Activated CD4-positive, alpha-beta T cell treated with anti-CD3 and anti-CD28 coated beads for 24 hours (primary cell): ENCODE results near the gene CAMK2A.

Experiments used
- DNase-seq, 2 donors: peaks; one replicate each; pipeline ENCODE4 v3.0.0-alpha.2; 2020; ENCODE audit warnings: low read depth in 2 of 2

The CAMK2A gene

GRCh38 chr5:150211156-150212030 is 78.2 kb downstream of the CAMK2A start:
- no peak for DNase-seq

DNA sequence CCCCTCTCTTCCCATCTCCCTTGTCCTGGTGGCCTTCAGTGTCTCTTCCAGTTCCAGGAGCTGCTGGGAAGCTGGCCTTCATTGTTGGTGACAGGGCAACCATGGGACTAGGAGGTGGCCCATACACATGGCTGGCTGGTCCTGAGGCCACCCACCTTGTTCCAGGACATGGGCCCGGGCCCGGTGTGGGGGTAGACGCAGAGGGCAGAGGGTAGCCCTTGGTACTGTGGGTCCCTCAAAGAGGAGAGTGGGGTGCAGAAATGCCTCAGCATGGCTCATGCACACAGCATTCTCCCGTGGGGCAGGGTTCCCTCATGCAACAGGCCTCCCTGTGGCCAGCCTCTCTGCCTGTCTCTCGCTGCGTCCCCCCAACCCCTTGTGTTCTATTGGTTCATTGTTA is 78.9 kb downstream of the CAMK2A start:
- DNase-seq, result no peak

DNA sequence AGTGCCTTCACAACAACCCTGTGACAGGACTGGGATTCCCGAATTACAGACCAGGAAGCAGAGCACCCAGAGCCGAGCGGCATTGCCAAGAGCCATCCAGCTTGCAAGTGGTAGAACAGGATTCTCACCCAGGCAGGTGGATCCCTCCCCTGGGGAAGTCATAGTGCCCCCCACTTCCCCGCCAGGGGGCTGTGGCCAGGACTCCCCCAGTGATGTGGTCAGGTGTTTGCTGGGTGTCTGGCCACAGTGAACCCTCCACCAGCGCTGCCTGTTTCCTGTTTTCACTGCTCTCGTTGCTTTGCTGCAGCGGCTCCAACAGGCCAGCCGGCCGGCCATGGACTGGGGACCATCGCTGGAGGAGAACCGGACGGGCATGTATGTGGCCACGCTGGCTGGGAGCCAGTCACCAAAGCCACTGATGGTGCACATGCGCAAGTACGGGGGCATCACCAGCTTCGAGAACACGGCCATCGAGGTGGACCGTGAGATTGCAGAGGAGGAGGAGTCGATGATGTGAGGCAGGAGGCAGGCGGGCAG is 80.4 kb downstream of the CAMK2A start:
- no peak for DNase-seq

DNA sequence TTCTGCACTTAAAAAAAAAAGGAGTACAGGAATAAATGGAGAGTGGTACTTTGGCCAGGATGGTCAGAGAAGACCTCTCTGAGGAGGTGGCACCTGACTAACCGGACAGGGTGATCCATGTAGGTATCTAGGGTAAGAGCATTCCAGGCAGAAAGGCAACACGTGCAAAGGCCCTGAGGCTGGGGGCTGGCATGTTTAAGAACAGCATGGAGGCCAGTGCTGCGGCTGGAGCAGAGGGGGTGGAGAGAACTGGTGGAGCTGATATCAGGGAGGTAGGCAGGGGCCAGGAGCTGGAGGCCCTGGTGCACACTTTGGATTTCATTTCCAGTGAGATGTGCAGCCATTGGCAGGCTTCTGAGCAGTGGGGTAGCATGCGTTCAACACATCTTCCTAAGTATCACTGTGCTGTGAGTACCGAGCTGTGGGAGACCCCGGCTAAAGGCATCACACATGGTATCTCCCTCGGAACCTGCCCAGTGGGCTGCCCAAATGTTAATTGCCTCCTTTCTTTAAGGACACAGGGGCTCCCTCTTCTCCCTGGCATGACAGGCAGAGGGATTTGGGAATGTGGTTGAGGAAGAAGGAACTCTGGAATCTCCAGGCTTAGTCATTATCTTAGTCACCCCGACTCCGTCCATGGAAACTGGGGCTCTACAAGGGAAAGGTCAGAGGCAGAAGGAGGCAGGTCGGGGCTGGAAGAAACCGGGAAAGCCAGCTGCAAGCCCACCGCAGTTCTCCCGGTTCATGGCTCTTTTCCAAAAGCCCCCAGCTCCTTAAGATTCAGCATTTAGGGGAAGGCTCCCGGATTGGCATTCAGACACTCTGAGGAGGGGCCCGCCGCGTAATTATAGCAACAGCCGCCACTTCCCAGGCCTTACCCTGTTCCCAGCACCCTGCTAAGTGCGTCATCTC is 81.1 kb downstream of the CAMK2A start:
- no peak for DNase-seq

- no peak for DNase-seq
Observed at GRCh38 chr5:150206779-150207115, 82.8 kb downstream of the CAMK2A start.

DNA sequence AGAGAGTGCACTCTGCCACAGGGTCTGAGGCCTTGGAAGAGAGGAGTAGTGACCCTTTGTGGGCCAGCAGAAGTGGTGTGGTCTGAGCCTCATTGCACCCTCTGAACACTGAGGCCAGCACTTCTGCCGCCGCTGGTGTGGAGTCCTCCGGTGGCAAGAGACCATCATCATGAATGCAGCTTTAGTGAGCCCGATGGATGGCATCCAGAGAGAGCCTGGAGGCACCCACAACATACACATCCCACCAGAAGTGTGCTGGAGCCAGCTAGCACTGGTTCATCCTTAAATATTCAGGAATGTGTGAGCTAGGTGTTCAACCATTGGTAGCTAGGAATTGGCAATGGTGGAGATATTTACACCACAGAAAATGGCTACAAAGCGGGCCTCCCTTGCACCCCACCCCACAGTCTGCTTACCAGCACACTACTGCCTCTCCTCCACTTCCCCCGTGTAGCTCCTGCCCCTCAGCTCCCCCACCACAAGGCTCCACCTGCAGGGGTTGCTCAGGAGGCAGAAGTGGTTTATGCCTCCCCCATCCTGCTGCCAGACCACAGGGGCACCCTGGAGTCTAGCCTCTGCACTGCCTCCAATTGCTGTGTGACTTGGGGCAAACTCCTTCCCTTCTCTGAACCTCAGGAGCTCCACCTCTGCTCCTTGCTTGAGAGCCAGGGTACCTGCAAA is 83.3 kb downstream of the CAMK2A start:
- no peak for DNase-seq

DNA sequence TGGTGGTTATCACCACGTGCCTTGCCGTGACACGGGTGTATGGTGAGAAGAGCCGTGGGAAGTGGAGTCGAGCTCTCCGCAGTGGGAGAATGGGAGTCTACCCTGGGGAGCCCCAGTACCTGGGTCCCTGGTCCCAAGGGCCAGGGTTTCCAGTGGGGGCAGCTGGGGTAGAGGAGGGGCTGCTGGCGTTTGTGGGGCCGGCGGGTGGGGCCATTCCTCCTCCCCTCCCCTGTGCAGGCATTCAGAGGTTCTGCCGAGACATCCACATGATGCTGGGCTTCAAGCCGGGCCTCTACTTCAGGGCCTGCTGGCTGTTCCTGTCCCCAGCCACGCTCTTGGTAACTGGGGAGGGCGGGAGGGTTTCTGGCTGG is 85.0 kb downstream of the CAMK2A start:
- no peak for DNase-seq

DNA sequence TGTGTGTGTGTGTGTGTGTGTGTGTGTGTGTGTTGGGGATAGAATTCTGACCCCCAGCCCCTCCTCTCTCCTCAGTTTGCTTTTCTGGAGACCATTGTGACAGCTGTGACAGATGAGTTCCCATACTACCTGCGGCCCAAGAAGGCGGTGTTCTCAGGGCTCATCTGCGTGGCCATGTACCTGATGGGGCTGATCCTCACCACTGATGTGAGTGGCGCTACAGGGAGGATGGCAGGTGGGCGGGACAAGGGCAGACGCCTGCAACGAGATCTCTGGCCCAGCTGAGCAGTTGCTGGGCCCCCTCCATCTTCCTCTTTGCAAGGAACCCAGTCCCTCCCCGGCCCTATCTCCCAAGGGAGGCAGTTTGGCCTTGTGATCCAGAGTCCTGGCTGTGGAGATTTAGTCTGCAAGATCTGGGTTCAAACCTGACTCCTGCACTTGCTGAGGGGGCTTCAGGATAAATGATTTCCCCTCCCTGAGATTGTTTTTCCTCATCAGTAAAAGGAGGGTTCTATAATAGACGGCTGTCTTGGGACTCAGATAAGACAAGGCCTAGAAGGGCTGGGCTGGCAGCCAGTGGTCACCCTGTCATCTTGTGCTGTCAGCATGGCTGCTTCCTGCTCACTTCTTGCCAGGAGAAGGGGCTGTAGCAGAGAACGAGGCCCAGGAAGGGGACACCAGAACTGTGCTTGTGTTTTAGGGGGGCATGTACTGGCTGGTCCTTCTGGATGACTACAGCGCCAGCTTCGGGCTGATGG is 85.6 kb downstream of the CAMK2A start:
- no peak for DNase-seq

DNA sequence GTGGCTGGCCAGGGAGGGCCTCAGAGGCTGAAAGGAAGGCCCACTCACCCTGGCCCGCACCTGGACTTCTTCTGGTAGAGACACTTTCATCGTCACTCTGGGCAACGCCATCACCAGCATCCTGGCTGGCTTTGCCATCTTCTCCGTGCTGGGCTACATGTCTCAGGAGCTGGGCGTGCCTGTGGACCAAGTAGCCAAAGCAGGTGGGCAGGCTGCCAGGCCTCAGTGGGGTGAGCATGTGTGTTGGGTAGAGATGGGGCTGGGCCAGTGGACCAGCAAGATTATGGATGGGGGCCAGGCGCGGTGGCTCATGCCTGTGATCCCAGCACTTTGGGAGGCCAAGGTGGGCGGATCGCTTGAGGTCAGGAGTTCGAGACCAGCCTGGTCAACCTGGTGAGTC is 87.1 kb downstream of the CAMK2A start:
- no peak for DNase-seq

DNA sequence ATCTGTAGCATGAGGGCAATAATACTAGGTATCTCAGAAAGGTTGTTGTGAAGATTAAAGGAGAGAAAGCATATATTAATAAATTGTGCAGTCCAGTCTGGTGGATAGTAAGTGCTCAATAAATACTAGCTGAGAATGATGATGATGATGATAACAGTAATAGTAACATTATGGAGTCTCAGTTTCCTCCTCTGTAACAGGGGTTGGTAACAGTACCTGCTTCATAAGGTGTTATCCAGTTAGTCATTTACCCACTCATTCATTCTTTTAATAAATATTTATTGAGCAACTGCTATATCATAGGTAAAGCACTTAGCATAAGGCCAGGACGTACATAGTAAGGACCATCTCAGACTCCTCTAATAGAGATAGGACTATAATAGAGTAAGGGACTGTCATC is 92.1 kb downstream of the CAMK2A start:
- no peak for DNase-seq

DNA sequence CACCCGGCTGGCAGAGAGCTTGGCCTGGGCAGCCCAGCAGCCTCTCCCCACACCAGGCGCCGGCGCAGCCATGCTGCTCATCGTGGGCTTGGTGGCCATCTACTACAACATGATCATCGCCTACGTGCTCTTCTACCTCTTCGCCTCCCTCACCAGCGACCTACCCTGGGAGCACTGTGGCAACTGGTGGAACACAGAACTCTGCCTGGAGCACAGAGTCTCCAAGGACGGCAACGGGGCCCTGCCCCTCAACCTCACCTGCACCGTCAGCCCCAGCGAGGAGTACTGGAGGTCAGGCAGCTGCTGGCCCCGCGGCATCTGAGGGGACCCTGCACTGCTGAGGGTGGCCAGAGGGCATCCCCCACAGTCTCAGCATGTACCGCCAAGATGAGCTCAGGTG is 92.6 kb downstream of the CAMK2A start:
- DNase-seq, result no peak

DNA sequence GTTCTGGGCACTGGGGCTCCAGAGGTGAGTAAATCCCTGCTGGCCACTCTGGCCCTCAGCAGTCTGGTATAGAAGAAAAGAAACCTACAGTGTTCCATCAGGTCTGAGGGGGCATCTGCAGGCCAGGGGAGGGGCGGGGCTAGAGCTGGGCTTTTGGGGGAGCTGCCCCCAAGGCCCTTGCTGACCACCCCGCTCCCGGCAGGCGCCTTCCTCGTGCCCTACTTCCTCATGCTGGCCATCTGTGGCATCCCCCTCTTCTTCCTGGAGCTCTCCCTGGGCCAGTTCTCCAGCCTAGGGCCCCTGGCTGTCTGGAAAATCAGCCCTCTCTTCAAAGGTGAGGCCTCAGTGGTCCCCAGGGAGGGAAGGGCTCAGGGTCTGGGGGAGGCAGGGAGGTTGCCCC is 93.1 kb downstream of the CAMK2A start:
- no peak for DNase-seq

- DNase-seq, result no peak
Observed at GRCh38 chr5:150195736-150196485, 93.7 kb downstream of the CAMK2A start.

- DNase-seq, result no peak
Observed at GRCh38 chr5:150192462-150192861, 97.1 kb downstream of the CAMK2A start.

DNA sequence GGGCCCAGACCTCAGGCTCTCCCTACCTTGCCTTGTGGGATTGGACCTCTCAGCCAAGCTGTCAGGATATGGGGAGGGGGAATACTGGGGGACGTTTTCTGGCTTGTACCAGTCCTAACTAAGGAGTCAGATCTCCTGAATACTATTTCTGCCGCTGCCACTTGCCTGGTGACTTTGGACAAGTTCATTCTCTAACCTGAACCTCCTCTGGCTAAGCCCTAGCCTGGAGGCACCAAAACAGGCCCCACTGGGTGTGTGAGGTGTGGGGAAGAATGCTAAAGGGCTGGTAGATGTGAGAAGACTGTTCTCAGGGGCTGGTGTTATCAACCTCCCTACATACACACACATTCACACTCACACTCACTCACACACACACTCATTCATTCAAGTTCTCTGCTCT is 98.6 kb downstream of the CAMK2A start:
- no peak for DNase-seq

GRCh38 chr5:150190503-150190979 is 99.0 kb downstream of the CAMK2A start:
- no peak for DNase-seq

DNA sequence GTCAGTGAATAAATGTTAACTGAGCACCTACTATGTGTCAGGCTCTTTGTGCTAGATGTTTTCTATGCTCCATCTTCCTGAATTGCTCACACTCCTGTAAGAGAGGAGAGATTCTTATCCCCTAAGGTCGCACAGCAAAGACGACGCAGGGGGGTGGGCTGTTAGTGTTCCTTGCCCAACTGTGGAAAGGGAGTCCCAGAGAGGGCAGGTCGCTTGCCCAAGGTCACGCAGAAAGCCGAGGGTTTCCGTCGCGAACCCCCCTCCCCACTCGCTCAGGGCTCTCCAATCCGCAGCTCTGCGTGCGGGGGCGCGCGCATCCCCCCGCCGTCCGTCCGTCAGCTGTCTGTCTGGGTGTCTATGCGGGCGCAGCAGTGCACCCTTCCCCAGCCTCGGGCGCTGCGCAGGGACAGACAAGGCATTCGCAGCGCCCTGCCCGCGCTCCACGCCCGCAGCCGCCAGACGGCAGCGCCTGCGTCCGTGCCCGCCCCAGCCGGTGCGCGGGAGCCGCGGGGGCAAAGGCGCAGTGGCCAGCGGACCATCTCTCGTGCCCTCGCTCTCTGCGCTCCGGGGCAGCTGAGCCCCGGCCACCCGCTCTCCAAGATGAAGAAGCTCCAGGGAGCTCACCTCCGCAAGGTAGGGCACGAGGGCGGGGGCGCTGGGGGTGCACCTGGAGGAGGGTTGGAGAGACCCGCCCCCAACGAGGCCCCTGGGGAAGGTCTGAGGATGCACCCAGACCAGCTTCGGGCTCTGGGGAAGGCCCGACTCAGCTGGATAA is 99.7 kb downstream of the CAMK2A start, which contains the start of gene SLC6A7:
Gene SLC6A7, plus strand, starts transcription at position 335 of the 775 bp plus-strand sequence. Its CDS starts 266 bp downstream, at position 601.
- no peak for DNase-seq

DNA sequence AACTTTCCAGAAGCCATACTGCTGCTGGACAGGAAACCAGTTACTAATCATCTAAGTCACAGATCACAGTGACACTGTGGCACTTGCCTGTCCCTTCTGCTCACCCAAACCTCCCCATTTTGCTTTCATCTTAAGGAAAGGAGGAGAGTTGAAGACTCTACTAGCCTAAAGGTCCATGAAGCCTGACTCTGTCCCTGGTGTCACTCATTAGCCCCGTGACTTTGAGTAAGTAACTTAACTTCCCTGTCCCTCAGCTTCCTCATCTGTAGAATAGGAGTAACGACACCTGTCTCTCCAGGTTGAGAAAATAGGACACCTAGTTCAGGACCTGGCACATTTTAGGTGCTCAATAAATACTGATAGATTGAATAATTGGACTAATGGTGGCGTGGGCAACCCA is 100.2 kb downstream of the CAMK2A start:
- no peak for DNase-seq

DNA sequence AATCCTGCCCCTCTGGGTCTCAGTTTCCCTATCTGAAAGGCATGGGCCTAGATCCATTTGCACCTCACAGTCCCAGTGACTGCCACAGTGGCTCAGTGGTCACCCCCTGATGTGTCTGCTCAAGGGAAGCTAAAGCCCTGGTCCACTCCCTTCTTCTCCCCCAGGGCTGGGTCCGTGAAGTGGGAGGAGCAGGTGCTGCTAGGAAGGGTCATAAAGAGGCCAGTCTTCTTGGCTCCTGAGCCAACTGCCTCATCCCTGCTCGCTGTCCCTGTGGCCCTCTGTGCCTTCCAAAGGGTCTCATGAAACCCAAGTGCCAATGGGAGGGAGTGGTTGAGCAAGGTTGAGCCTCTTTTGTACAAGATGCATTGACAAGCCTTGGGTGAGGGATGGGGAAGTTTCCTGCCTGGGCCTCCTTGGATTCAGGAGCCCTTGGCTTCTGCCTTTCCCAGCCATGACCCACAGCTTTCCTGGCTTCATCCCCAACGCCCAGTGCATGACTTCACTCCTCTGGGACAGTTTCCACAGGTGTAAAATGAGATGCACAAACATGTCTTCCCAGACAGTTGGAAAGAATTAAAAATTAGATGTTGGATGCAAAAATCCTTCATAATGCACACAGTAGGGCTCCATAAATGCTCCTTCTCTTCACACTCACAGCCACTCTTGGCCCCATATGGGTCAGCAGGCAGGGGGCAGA is 101.3 kb downstream of the CAMK2A start:
- DNase-seq, result no peak
